Esophagus squamous epithelium (tissue), 5 donors: ENCODE measurements around the gene MN1. TPM values are rescaled to one million over a fixed set of nuclear protein-coding genes. Genes with fewer than 3 reads are reported as not detected.

Experiments used
- DNase-seq: peaks from one replicate; lab custom pipeline; 2025; lab: John Stamatoyannopoulos, UW
- H3K27ac ChIP-seq, 4 donors: fragments of 200-600 bp; sonication (generic); one replicate each; pipeline ENCODE4 v1.5.1; 2016 to 2019; ENCODE audit warnings: mild to moderate bottlenecking in 1 of 4
- H3K27me3 ChIP-seq, 4 donors: fragments of 200-600 bp; sonication (generic); 1 replicate in 3 of 4; 2 replicates in 1 of 4; pipeline versions ENCODE4 v1.5.1 to v1.6.0; 2017 to 2021; ENCODE audit warnings: antibody characterized with exemption in 1 of 4
- H3K36me3 ChIP-seq, 3 donors: fragments of 200-600 bp; sonication (generic); one replicate each; pipeline ENCODE4 v1.5.1; 2016 to 2019
- H3K4me1 ChIP-seq, 3 donors: fragments of 200-600 bp; sonication (generic); one replicate each; pipeline ENCODE4 v1.5.1; 2017 to 2019
- H3K4me3 ChIP-seq, 4 donors: fragments of 200-600 bp; sonication (generic); 1 replicate in 3 of 4; 2 replicates in 1 of 4; pipeline ENCODE4 v1.5.1; 2016 to 2019; ENCODE audit warnings: mild to moderate bottlenecking in 2 of 4, moderate library complexity in 1 of 4
- H3K9me3 ChIP-seq, 3 donors: fragments of 200-600 bp; sonication (generic); one replicate each; pipeline ENCODE4 v1.5.1; 2016 to 2019
- CTCF ChIP-seq, 6 experiments: fragments of 450-650 bp in 4 of 6; fragments of 200-600 bp in 2 of 6; sonication (generic) in 2 of 6; IDR thresholded peaks; one replicate each; pipeline ENCODE4 v1.5.1; 2016 to 2019; ENCODE audit warnings: antibody characterized with exemption in 6 of 6, mild to moderate bottlenecking in 4 of 6, moderate library complexity in 4 of 6
- POLR2A ChIP-seq, 4 donors: fragments of 450-650 bp; IDR thresholded peaks; one replicate each; pipeline ENCODE4 v1.6.1; 2017; ENCODE audit warnings: antibody characterized with exemption in 4 of 4, mild to moderate bottlenecking in 4 of 4, moderate library complexity in 3 of 4
- WGBS, 2 donors: methylation state at CpG; one replicate each; pipeline ENCODE4 v1.1.5; 2018; 5-methylcytosine and 5-hydroxymethylcytosine counted together
- intact Hi-C: fragments of 100-400 bp; cut with DNase I; formaldehyde crosslinking; loops from one replicate; pipeline ENCODE4 v1.15.0; 2022
- total RNA-seq, 4 donors: library from RNA; depleted of rRNA; stranded (reverse); fragments of >200 nt; gene quantifications; one replicate each; pipeline ENCODE4 v1.1.0, GENCODE V29; 2016
- donor health status: DM: yes; HTN: yes; CAD: no.

Gene MN1
- total RNA-seq, 4 donors from 2014 or later = 2.0 to 6.9 (median 3.1) TPM

DNA sequence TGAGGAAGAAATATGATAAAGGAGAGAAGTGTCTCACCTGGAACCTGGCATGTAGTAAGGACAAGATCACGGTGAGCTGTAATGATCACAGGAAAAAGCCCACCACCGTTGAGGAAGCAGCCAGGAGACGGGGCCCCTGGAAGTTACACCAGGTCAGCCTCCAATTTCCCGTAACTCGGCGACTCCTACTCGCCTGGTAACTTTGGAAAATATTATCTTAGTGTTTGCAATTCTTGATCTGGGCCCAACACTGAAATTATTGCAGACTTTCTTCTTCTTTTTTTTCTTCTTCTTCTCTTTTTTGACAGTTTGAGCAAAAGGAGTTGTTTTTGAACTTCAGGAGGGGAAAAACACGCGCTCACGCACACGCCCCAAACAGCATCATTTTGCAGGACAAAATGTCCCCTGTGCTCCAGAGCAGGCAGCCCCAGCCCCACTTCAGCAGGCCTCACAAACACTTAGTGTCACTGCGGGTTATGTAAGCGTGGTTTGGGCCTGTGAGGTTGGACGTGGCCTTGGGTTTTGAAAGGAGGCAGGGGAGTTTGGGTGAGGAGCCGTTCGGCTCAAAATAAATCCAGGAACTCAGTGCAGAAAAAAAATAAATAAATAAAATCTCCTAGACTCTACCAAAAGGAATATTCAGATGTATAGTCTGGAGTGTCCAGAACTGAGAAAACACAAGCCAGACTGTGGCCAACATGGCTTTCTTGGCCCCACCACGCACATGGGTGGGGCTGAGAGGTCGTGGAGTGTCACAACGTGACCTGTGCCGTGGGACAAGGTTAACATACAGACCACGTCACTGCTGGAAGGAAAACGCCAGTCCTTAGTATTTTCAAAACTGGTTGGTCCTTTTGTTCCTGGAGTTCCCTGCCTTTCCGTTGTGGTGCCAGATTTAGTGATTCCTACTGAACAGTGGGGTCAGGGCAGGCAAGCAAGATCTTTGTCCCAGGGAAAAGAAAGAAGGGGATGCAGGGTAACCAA lies 26.3 kb upstream of the MN1 start:
- Histone ChIP-seq H3K27me3 (no peaks in the 10 kb centered on the region), H3K4me1 (no peaks in the 10 kb centered on the region), H3K36me3 (no peaks in the 10 kb centered on the region), H3K9me3 (no peaks in the 10 kb centered on the region), H3K4me3 (no peak overlapping the region), H3K27ac (no peak overlapping the region)
- DNase-seq = no peak
- TF ChIP-seq POLR2A (IDR thresholded peaks at IDR 0.05) = no peak
- TF ChIP-seq CTCF (IDR thresholded peaks at IDR 0.05) = no peak
- 78 to 83% methylated on average over 23 of the region's 23 CpGs for WGBS, 2 donors
- intact Hi-C loops = no loop called here

GRCh38 chr22:27825174-27825573 lies 23.6 kb upstream of the MN1 start:
- Histone ChIP-seq H3K4me3 (no peak overlapping the region), H3K9me3 (no peaks in the 10 kb centered on the region), H3K36me3 (no peaks in the 10 kb centered on the region), H3K4me1 (peaks cover 0 to 11% (median 0%) of the 10 kb centered on the region in 3 donors), H3K27ac (no peak overlapping the region), H3K27me3 (no peaks in the 10 kb centered on the region)
- intact Hi-C loops = no loop called here
- WGBS, 2 donors = 93 to 98% methylated on average over 4 to 5 of the region's 6 CpGs
- no peak for DNase-seq
- TF ChIP-seq POLR2A (IDR thresholded peaks at IDR 0.05) = no peak
- TF ChIP-seq CTCF (IDR thresholded peaks at IDR 0.05) = peak in 2 of 6 experiments; percentile 15 to 32

GRCh38 chr22:27823221-27823620 lies 21.7 kb upstream of the MN1 start:
- no peak for DNase-seq
- TF ChIP-seq CTCF (IDR thresholded peaks at IDR 0.05) = no peak
- no peak for TF ChIP-seq POLR2A (IDR thresholded peaks at IDR 0.05)
- H3K36me3 ChIP-seq = no peaks in the 10 kb centered on the region
- H3K27me3 ChIP-seq = no peaks in the 10 kb centered on the region
- no peak overlapping the region for H3K4me3 ChIP-seq
- H3K4me1 ChIP-seq = peaks cover 0 to 11% (median 0%) of the 10 kb centered on the region in 3 donors
- H3K27ac ChIP-seq = no peak overlapping the region
- intact Hi-C loops = no loop called here
- WGBS, 2 donors = 100% methylated on average over 1 of the region's 1 CpG
- no peaks in the 10 kb centered on the region for H3K9me3 ChIP-seq

- Histone ChIP-seq H3K4me1 (peaks cover 0 to 11% (median 0%) of the 10 kb centered on the region in 3 donors), H3K27ac (no peak overlapping the region), H3K9me3 (no peaks in the 10 kb centered on the region), H3K27me3 (no peaks in the 10 kb centered on the region), H3K4me3 (no peak overlapping the region), H3K36me3 (no peaks in the 10 kb centered on the region)
- no peak for DNase-seq
- TF ChIP-seq CTCF (IDR thresholded peaks at IDR 0.05) (no peak), POLR2A (IDR thresholded peaks at IDR 0.05) (no peak)
- 68 to 78% methylated on average over 10 to 12 of the region's 22 CpGs for WGBS, 2 donors
- intact Hi-C loops = no loop called here
These were observed 19.6 kb upstream of the MN1 start for GRCh38 chr22:27820896-27821866.
